Loucy (cell line): ENCODE results near the gene KRTAP10-10.
"Not testable (repeated sequence)": the region's sequence is repeated elsewhere in the genome, so short reads cannot be mapped to it uniquely, and the experiment has no call there.

Experiments
- H2AFZ ChIP-seq: fragments of 200-600 bp; sonication (generic); 2 replicates; pipeline ENCODE4 v1.6.0; 2016; ENCODE audit warnings: antibody characterized with exemption, mild to moderate bottlenecking, low read length, moderate library complexity
- H3F3A ChIP-seq: fragments of 200-600 bp; 2 replicates; pipeline ENCODE4 v1.6.0; 2016; ENCODE audit warnings: antibody characterized with exemption, low read depth, mild to moderate bottlenecking
- H3K27me3 ChIP-seq: fragments of 200-600 bp; sonication (generic); 2 replicates; pipeline ENCODE4 v1.6.1; 2014; ENCODE audit warnings: low read length, mild to moderate bottlenecking; ENCODE audit not compliant: insufficient read depth, poor library complexity, severe bottlenecking
- H3K36me3 ChIP-seq: fragments of 200-600 bp; sonication (generic); 2 replicates; pipeline ENCODE4 v1.6.1; 2016; ENCODE audit warnings: low read length; ENCODE audit not compliant: insufficient read depth
- H3K4me1 ChIP-seq: fragments of 200-600 bp; sonication (generic); 2 replicates; pipeline ENCODE4 v1.5.1; 2014; ENCODE audit warnings: low read length, mild to moderate bottlenecking; ENCODE audit not compliant: insufficient read depth, poor library complexity, severe bottlenecking
- H3K4me2 ChIP-seq: fragments of 200-600 bp; sonication (generic); 2 replicates; pipeline ENCODE4 v1.6.0; 2014; ENCODE audit warnings: antibody characterized with exemption, low read length, low read depth, mild to moderate bottlenecking; ENCODE audit not compliant: poor library complexity, severe bottlenecking
- H3K4me3 ChIP-seq: fragments of 200-600 bp; sonication (generic); 2 replicates; pipeline ENCODE4 v1.5.1; 2014; ENCODE audit warnings: low read length, mild to moderate bottlenecking, mixed read lengths; ENCODE audit not compliant: poor library complexity, severe bottlenecking
- H3K79me2 ChIP-seq: fragments of 200-600 bp; sonication (generic); 2 replicates; pipeline ENCODE4 v1.6.1; 2014; ENCODE audit warnings: low read length; ENCODE audit not compliant: insufficient read depth
- H3K9ac ChIP-seq: fragments of 200-600 bp; sonication (generic); 2 replicates; pipeline ENCODE4 v1.6.0; 2014; ENCODE audit warnings: mild to moderate bottlenecking, low read depth, low read length, moderate library complexity; ENCODE audit not compliant: poor library complexity, severe bottlenecking
- H3K9me2 ChIP-seq: fragments of 200-600 bp; sonication (generic); replicated peaks from 2 replicates; pipeline ENCODE4 v1.6.1; 2016; ENCODE audit warnings: low read depth, low read length, mixed read lengths
- H3K9me3 ChIP-seq: fragments of 200-600 bp; sonication (generic); 2 replicates; pipeline ENCODE4 v1.6.1; 2014; ENCODE audit warnings: mild to moderate bottlenecking, antibody characterized with exemption, low read length, low read depth; ENCODE audit not compliant: insufficient read depth
- H4K20me1 ChIP-seq: fragments of 200-600 bp; sonication (generic); 2 replicates; pipeline ENCODE4 v1.6.0; 2014; ENCODE audit warnings: antibody characterized with exemption, low read length, mild to moderate bottlenecking; ENCODE audit not compliant: insufficient read depth, poor library complexity, severe bottlenecking
- CTCF ChIP-seq: fragments of 200-600 bp; sonication (generic); conservative IDR thresholded peaks from 2 replicates; pipeline ENCODE4 v1.5.1; 2014; ENCODE audit warnings: mild to moderate bottlenecking, antibody characterized with exemption, low read length
- EZH2phosphoT487 ChIP-seq: fragments of 200-600 bp; IDR thresholded peaks from 2 replicates; pipeline ENCODE4 v1.6.1; 2018; ENCODE audit warnings: antibody characterized with exemption, mild to moderate bottlenecking, moderate library complexity, borderline replicate concordance

Gene KRTAP10-10

GRCh38 chr21:44640761-44641160 lies 3.6 kb downstream of the KRTAP10-10 start:
- H3K4me3 ChIP-seq, result no peak overlapping the region
- no peaks in the 10 kb centered on the region for H3K4me1 ChIP-seq
- H3F3A ChIP-seq, result no peaks in the 10 kb centered on the region
- no peak overlapping the region for H3K4me2 ChIP-seq
- no peaks in the 10 kb centered on the region for H4K20me1 ChIP-seq
- H3K9me2 ChIP-seq, result no peaks in the 10 kb centered on the region
- H3K9ac ChIP-seq, result no peak overlapping the region
- TF ChIP-seq CTCF (no peak), EZH2phosphoT487 (no peak)
- H3K27me3 ChIP-seq, result no peaks in the 10 kb centered on the region
- peaks cover 16% of the 10 kb centered on the region; the same call in 1 of the 2 replicates for H3K9me3 ChIP-seq
- no peaks in the 10 kb centered on the region for H3K79me2 ChIP-seq
- no peaks in the 10 kb centered on the region for H3K36me3 ChIP-seq
- H2AFZ ChIP-seq, result no peak overlapping the region

GRCh38 chr21:44643741-44644310 lies 6.7 kb downstream of the KRTAP10-10 start:
- H3K9me3 ChIP-seq, result peaks cover 16% of the 10 kb centered on the region; the same call in 1 of the 2 replicates

GRCh38 chr21:44644878-44645277 lies 7.7 kb downstream of the KRTAP10-10 start:
- Histone ChIP-seq H4K20me1 (no peaks in the 10 kb centered on the region), H3K27me3 (no peaks in the 10 kb centered on the region), H3K9me3 (peaks cover 16% of the 10 kb centered on the region; the same call in 1 of the 2 replicates)

More at GRCh38 chr21:44643741-44644310, 6.7 kb downstream of the KRTAP10-10 start:
- H3K36me3 ChIP-seq, result no peaks in the 10 kb centered on the region
- no peaks in the 10 kb centered on the region for H3K27me3 ChIP-seq
- no peaks in the 10 kb centered on the region for H3K79me2 ChIP-seq
- no peak overlapping the region for H3K4me3 ChIP-seq
- no peak for TF ChIP-seq EZH2phosphoT487
- no peak for TF ChIP-seq CTCF
- H3K4me1 ChIP-seq, result no peaks in the 10 kb centered on the region
- H3K9ac ChIP-seq, result no peak overlapping the region
- H2AFZ ChIP-seq, result no peak overlapping the region
- H3K9me2 ChIP-seq, result no peaks in the 10 kb centered on the region
- no peak overlapping the region for H3K4me2 ChIP-seq
- H4K20me1 ChIP-seq, result no peaks in the 10 kb centered on the region
- H3F3A ChIP-seq, result no peaks in the 10 kb centered on the region

GRCh38 chr21:44646366-44647221 lies 9.4 kb downstream of the KRTAP10-10 start, which contains the start of gene KRTAP10-11:
Gene KRTAP10-11, plus strand, starts transcription at chr21:44646414. Its CDS starts 45 bp downstream, at chr21:44646459.
- not testable (repeated sequence) for H3F3A ChIP-seq, H3K9me2 ChIP-seq, H3K4me2 ChIP-seq, H3K4me3 ChIP-seq, H3K27me3 ChIP-seq, H2AFZ ChIP-seq, H3K9ac ChIP-seq, H4K20me1 ChIP-seq, H3K79me2 ChIP-seq, H3K36me3 ChIP-seq, H3K4me1 ChIP-seq
- peaks cover 12% of the 10 kb centered on the region; the same call in 1 of the 2 replicates for H3K9me3 ChIP-seq

More at GRCh38 chr21:44644878-44645277, 7.7 kb downstream of the KRTAP10-10 start:
- no peak overlapping the region for H3K4me2 ChIP-seq
- no peaks in the 10 kb centered on the region for H3K9me2 ChIP-seq
- no peaks in the 10 kb centered on the region for H3F3A ChIP-seq
- H3K36me3 ChIP-seq, result no peaks in the 10 kb centered on the region
- no peaks in the 10 kb centered on the region for H3K79me2 ChIP-seq
- no peak overlapping the region for H3K9ac ChIP-seq
- H3K4me3 ChIP-seq, result no peak overlapping the region
- H3K4me1 ChIP-seq, result no peaks in the 10 kb centered on the region
- no peak for TF ChIP-seq EZH2phosphoT487
- no peak for TF ChIP-seq CTCF
- no peak overlapping the region for H2AFZ ChIP-seq
